Activated CD4-positive, alpha-beta T cell treated with anti-CD3 and anti-CD28 coated beads, Interleukin-2, amount 10 ng/mL, durations not matched to agents 24 days and 14 days (primary cell): ENCODE results near the gene PRODH. TPM values are rescaled to one million over a fixed set of nuclear protein-coding genes. Genes with fewer than 3 reads are reported as not detected.
"Not testable (repeated sequence)": the region's sequence is repeated elsewhere in the genome, so short reads cannot be mapped to it uniquely, and the experiment has no call there.

ENCODE experiments used
- DNase-seq: peaks from one replicate; pipeline ENCODE4 v3.0.0; 2022
- H3K27ac Mint-ChIP-seq: one replicate; pipeline ENCODE4 v1.8.0; 2022; ENCODE audit warnings: mild to moderate bottlenecking, mixed read lengths
- H3K27me3 Mint-ChIP-seq: one replicate; pipeline ENCODE4 v1.8.0; 2022; ENCODE audit warnings: mixed read lengths
- H3K36me3 Mint-ChIP-seq: one replicate; pipeline ENCODE4 v1.8.0; 2022; ENCODE audit warnings: low read depth, mild to moderate bottlenecking, mixed read lengths
- H3K4me1 Mint-ChIP-seq: one replicate; pipeline ENCODE4 v1.8.0; 2021; ENCODE audit warnings: mixed read lengths
- H3K4me3 Mint-ChIP-seq: one replicate; pipeline ENCODE4 v1.8.0; 2022; ENCODE audit warnings: mild to moderate bottlenecking, moderate library complexity, mixed read lengths
- H3K9me3 Mint-ChIP-seq: one replicate; pipeline ENCODE4 v1.8.0; 2021; ENCODE audit warnings: mixed read lengths
- intact Hi-C: fragments of 100-400 bp; cut with micrococcal nuclease; formaldehyde crosslinking; loops from one replicate; pipeline ENCODE4 v1.15.1; 2023
- total RNA-seq: library from RNA; stranded (reverse); gene quantifications from 2 replicates; pipeline ENCODE4 v1.2.3, GENCODE V29; 2022

Gene PRODH
- total RNA-seq, 1 donor from 2014 or later, result 0.98 TPM

DNA sequence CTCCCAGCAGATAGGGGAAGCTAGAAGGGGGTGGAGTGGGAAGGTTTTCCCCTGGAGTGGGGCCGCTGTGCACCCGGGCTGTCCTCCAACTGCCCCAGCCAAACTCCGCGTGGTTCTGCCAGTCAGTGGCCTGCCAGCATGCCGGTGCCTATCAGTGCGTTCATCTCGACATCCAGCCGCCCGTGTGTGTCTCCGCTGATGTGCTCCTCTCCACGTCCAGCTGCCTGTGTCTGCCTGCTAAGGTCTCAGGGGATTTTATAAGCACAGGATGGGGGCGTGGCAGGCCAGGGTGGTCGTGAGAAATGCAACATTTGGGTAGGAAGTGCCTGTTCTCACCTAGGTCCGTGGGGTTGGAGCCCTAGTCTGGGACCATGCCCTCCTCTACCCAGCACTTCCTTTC, 17.0 kb upstream of the PRODH start:
- H3K27ac Mint-ChIP-seq, H3K4me1 Mint-ChIP-seq, H3K36me3 Mint-ChIP-seq, H3K4me3 Mint-ChIP-seq, intact Hi-C loops, DNase-seq, H3K9me3 Mint-ChIP-seq: not testable (repeated sequence)
- peaks cover 10% of the 10 kb centered on the region for H3K27me3 Mint-ChIP-seq

GRCh38 chr22:18952022-18952421, 15.9 kb upstream of the PRODH start:
- intact Hi-C loops, result no loop called here
- Mint-ChIP-seq H3K27ac (no peak overlapping the region), H3K4me1 (no peaks in the 10 kb centered on the region), H3K27me3 (peaks cover 13% of the 10 kb centered on the region), H3K4me3 (no peak overlapping the region), H3K9me3 (no peaks in the 10 kb centered on the region), H3K36me3 (no peaks in the 10 kb centered on the region)
- DNase-seq, result no peak

DNA sequence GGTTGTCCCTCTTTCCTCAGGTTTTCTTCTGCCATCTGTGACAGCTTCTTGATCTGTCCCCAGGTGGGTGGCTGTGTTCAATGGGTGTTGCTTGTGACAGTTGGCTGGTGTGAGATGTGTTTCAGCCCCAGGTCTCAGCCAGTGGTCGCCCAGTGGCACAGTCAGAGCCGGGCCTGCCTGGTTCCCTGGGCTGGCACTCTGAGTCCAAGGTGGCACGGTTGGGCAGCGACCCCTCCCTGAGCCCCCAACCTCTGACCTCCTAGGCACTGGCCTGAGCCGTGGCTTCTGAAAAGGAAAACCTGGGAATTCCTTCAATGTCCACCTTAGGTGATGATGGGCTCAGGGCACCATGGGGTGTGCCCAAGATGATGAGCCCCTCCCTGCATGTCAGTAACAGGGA, 14.0 kb upstream of the PRODH start:
- H3K27ac Mint-ChIP-seq, result no peak overlapping the region
- H3K36me3 Mint-ChIP-seq, result no peaks in the 10 kb centered on the region
- no peak for DNase-seq
- H3K4me1 Mint-ChIP-seq, result no peaks in the 10 kb centered on the region
- peaks cover 13% of the 10 kb centered on the region for H3K27me3 Mint-ChIP-seq
- no peak overlapping the region for H3K4me3 Mint-ChIP-seq
- intact Hi-C loops, result no loop called here
- no peaks in the 10 kb centered on the region for H3K9me3 Mint-ChIP-seq

- Mint-ChIP-seq H3K27me3 (peaks cover 13% of the 10 kb centered on the region), H3K4me3 (no peak overlapping the region), H3K4me1 (no peaks in the 10 kb centered on the region), H3K27ac (peak overlapping the region; percentile 25), H3K36me3 (no peaks in the 10 kb centered on the region), H3K9me3 (no peaks in the 10 kb centered on the region)
- no peak for DNase-seq
- intact Hi-C loops, result no loop called here
Measured at GRCh38 chr22:18947905-18948304, 11.8 kb upstream of the PRODH start.

DNA sequence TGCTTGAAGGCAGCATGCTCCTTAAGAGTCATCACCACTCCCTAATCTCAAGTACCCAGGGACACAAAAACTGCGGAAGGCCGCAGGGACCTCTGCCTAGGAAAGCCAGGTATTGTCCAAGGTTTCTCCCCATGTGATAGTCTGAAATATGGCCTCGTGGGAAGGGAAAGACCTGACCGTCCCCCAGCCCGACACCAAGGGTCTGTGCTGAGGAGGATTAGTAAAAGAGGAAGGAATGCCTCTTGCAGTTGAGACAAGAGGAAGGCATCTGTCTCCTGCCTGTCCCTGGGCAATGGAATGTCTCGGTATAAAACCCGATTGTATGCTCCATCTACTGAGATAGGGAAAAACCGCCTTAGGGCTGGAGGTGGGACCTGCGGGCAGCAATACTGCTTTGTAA, 11.0 kb upstream of the PRODH start:
- intact Hi-C loops, H3K4me1 Mint-ChIP-seq, H3K4me3 Mint-ChIP-seq, H3K27ac Mint-ChIP-seq, DNase-seq, H3K9me3 Mint-ChIP-seq, H3K36me3 Mint-ChIP-seq: not testable (repeated sequence)
- peaks cover 13% of the 10 kb centered on the region for H3K27me3 Mint-ChIP-seq

DNA sequence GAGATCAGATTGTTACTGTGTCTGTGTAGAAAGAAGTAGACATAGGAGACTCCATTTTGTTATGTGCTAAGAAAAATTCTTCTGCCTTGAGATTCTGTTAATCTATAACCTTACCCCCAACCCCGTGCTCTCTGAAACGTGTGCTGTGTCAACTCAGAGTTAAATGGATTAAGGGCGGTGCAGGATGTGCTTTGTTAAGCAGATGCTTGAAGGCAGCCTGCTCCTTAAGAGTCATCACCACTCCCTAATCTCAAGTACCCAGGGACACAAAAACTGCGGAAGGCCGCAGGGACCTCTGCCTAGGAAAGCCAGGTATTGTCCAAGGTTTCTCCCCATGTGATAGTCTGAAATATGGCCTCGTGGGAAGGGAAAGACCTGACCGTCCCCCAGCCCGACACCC, 2.6 kb upstream of the PRODH start:
- H3K4me1 Mint-ChIP-seq, H3K27ac Mint-ChIP-seq, H3K9me3 Mint-ChIP-seq, H3K36me3 Mint-ChIP-seq, intact Hi-C loops, H3K27me3 Mint-ChIP-seq, H3K4me3 Mint-ChIP-seq: not testable (repeated sequence)
- peak; percentile 14 for DNase-seq

- H3K4me3 Mint-ChIP-seq, H3K4me1 Mint-ChIP-seq, H3K27me3 Mint-ChIP-seq: not testable (repeated sequence)
Measured at GRCh38 chr22:18934688-18935087, 1.4 kb downstream of the PRODH start.

DNA sequence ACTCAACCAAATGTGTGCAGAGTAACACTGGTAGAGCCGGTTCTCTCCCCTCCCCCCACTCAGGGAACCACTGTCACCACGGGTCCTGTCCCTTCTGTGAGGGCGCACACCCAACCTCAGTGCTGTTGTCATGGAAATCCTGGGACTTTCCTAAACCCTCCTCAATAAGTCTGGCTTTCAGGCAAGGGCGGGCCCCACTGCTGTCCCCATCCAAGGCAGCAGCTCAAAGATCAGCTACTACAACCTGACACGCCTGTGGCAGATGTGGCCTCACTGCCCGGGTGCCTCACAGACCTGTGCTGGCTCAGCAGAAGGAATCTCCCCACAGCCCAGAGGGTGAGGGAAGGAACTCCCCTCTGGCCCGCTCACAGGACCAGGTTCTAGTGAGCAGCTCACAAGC, 2.2 kb downstream of the PRODH start:
- intact Hi-C loops, result no loop called here
- Mint-ChIP-seq H3K27me3 (no peaks in the 10 kb centered on the region), H3K9me3 (no peaks in the 10 kb centered on the region), H3K36me3 (no peaks in the 10 kb centered on the region), H3K4me3 (no peak overlapping the region), H3K4me1 (no peaks in the 10 kb centered on the region), H3K27ac (no peak overlapping the region)
- DNase-seq, result no peak

More at GRCh38 chr22:18934688-18935087, 1.4 kb downstream of the PRODH start:
- H3K36me3 Mint-ChIP-seq, H3K27ac Mint-ChIP-seq, H3K9me3 Mint-ChIP-seq, DNase-seq, intact Hi-C loops: not testable (repeated sequence)

DNA sequence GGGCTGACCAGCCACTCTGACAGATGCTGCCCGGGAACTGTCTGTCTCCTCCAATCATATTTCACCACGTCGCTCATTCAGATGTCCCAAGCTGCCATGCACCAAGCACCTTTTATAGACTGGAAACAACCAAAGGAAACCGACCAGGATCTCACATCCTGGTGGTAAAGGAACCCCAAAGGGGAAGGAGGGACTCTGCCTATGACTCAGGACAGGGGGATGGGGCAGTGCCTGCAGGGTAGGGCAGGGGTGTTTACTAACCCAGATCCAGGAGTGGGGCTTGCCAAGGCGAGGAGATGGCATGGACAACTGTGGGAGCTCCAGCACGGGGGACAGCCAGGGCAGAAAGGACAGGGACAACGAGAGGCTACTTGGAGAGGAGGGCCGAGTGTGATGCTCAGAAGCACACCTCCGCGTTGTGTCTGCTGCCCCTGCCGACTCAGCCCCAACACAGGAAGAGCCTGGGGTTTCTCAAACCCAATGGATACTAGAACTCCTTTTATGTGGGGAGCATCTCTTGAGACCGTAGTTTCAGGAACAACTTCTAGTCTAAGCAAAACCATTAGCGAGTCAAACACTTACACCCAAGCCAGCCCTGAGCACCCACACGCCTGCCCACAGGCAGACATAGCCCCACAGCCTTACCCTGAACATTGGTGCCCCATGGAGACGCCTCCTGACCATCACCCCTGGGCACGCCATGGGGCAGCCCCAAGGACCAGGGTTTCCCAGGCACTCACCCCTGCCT, 4.0 kb downstream of the PRODH start:
- H3K36me3 Mint-ChIP-seq, result no peaks in the 10 kb centered on the region
- no peak overlapping the region for H3K27ac Mint-ChIP-seq
- H3K9me3 Mint-ChIP-seq, result no peaks in the 10 kb centered on the region
- H3K4me3 Mint-ChIP-seq, result no peak overlapping the region
- H3K4me1 Mint-ChIP-seq, result no peaks in the 10 kb centered on the region
- DNase-seq, result no peak
- no peaks in the 10 kb centered on the region for H3K27me3 Mint-ChIP-seq
- intact Hi-C loops, result no loop called here

GRCh38 chr22:18929459-18929858, 6.6 kb downstream of the PRODH start:
- Mint-ChIP-seq H3K36me3 (no peaks in the 10 kb centered on the region), H3K4me3 (no peak overlapping the region), H3K27ac (no peak overlapping the region)

DNA sequence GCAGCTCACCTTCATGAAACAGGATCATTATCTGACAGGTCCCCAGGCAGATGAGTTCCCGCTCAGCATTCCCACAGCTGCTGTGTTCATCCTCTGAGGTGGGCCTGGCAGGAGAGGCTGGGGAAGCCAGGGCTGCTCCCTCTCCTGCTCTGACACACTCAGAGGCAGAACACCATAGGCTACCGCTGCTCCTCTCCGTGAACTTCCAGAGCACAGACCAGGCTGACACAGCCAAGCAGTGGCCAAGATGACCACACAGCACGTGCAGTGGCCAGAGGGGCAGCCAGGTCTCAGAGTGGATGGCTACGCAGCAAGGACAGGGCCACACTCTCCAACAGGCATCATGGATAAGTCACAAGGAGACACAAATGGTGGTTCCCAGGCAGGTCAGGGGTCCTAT, 8.5 kb downstream of the PRODH start:
- intact Hi-C loops, result no loop called here
- Mint-ChIP-seq H3K4me1 (no peaks in the 10 kb centered on the region), H3K9me3 (no peaks in the 10 kb centered on the region), H3K27me3 (no peaks in the 10 kb centered on the region), H3K36me3 (no peaks in the 10 kb centered on the region), H3K4me3 (no peak overlapping the region), H3K27ac (no peak overlapping the region)
- DNase-seq, result no peak

More at GRCh38 chr22:18929459-18929858, 6.6 kb downstream of the PRODH start:
- intact Hi-C loops, result no loop called here
- Mint-ChIP-seq H3K27me3 (no peaks in the 10 kb centered on the region), H3K4me1 (no peaks in the 10 kb centered on the region), H3K9me3 (no peaks in the 10 kb centered on the region)
- peak; percentile 5 for DNase-seq

- intact Hi-C loops, result no loop called here
- H3K27ac Mint-ChIP-seq, result no peak overlapping the region
- H3K9me3 Mint-ChIP-seq, result no peaks in the 10 kb centered on the region
- no peaks in the 10 kb centered on the region for H3K27me3 Mint-ChIP-seq
- no peak for DNase-seq
- no peaks in the 10 kb centered on the region for H3K4me1 Mint-ChIP-seq
- H3K4me3 Mint-ChIP-seq, result no peak overlapping the region
- no peaks in the 10 kb centered on the region for H3K36me3 Mint-ChIP-seq
Measured at GRCh38 chr22:18927020-18927419, 9.1 kb downstream of the PRODH start.

- intact Hi-C loops, result no loop called here
- no peak overlapping the region for H3K27ac Mint-ChIP-seq
- no peaks in the 10 kb centered on the region for H3K4me1 Mint-ChIP-seq
- DNase-seq, result no peak
- no peaks in the 10 kb centered on the region for H3K9me3 Mint-ChIP-seq
- no peaks in the 10 kb centered on the region for H3K27me3 Mint-ChIP-seq
- H3K4me3 Mint-ChIP-seq, result no peak overlapping the region
- H3K36me3 Mint-ChIP-seq, result no peaks in the 10 kb centered on the region
Measured at GRCh38 chr22:18925368-18926064, 10.6 kb downstream of the PRODH start.

DNA sequence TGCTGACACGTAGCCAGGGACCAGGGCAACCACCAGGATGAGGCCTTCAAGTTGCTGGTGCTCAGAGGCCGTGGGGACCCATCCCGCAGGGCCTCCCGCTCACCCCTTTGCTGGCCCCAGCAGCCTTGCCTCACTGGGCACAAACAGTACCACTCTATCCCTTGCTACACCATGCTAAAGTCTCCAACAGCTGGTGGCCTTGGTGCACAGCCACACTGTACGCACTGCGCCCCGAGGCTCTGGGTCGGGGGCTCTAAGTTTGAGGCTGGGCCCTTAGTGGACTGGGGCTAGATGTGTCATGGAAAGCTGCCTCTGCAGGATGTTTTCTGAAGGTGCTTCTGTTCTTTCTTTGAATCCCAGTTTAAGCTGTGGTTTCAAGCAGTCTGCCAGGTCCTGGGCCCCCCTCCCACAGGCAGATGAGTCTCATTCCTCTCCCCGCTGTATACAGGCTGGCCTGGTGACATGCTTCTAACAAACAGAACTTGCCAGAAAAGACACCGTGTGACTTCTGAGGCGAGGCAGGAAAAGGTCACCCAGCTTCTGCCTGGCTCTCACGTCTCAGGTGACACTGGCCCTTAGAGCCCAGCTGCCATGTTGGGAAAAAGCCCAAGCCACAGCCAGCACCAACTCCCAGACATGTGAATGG, 15.7 kb downstream of the PRODH start:
- H3K4me1 Mint-ChIP-seq, H3K9me3 Mint-ChIP-seq, H3K27me3 Mint-ChIP-seq, H3K27ac Mint-ChIP-seq, intact Hi-C loops, H3K36me3 Mint-ChIP-seq, H3K4me3 Mint-ChIP-seq: not testable (repeated sequence)
- peak; percentile 8 for DNase-seq
